OCI-LY3 (cell line): ENCODE measurements around the gene CARF.

ENCODE experiments used
- H2AFZ ChIP-seq: fragments of 200-600, 300-600 bp; shearing (Covaris generic); 2 replicates; pipeline ENCODE4 v1.6.0; 2014; ENCODE audit warnings: antibody characterized with exemption, low read depth, low read length
- H3K27ac ChIP-seq: fragments of 200-600, 300-600 bp; sonication (generic); 2 replicates; pipeline ENCODE4 v1.5.1; 2014; ENCODE audit warnings: mild to moderate bottlenecking, low read length, moderate library complexity, mixed read lengths
- H3K27me3 ChIP-seq: fragments of 200-600, 300-600 bp; sonication (generic); 2 replicates; pipeline ENCODE4 v1.6.1; 2014; ENCODE audit warnings: low read depth, low read length, mixed read lengths
- H3K36me3 ChIP-seq: fragments of 200-600, 300-600 bp; sonication (generic); replicated peaks from 2 replicates; pipeline ENCODE3; 2014; ENCODE audit warnings: low read depth, low read length, mixed read lengths
- H3K4me1 ChIP-seq: fragments of 300-600, 200-600 bp; sonication (generic); 2 replicates; pipeline ENCODE4 v1.6.1; 2014; ENCODE audit warnings: low read length, mixed read lengths
- H3K4me2 ChIP-seq: fragments of 200-600, 300-600 bp; sonication (generic); 2 replicates; pipeline ENCODE4 v1.6.1; 2014; ENCODE audit warnings: low read length, mixed read lengths
- H3K4me3 ChIP-seq: fragments of 300-600, 200-600 bp; sonication (generic); 2 replicates; pipeline ENCODE4 v1.5.1; 2014; ENCODE audit warnings: antibody characterized with exemption, mild to moderate bottlenecking, low read length, moderate library complexity
- H3K79me2 ChIP-seq: fragments of 300-600, 200-600 bp; shearing (Covaris generic); 2 replicates; pipeline ENCODE4 v1.6.1; 2014; ENCODE audit warnings: mild to moderate bottlenecking, low read length, mixed read lengths
- H3K9ac ChIP-seq: fragments of 300-600, 200-600 bp; shearing (Covaris generic); 2 replicates; pipeline ENCODE4 v1.6.0; 2014; ENCODE audit warnings: mild to moderate bottlenecking, low read length, moderate library complexity
- H3K9me3 ChIP-seq: fragments of 200-600, 300-600 bp; shearing (Covaris generic); 2 replicates; pipeline ENCODE4 v1.6.1; 2014; ENCODE audit warnings: low read length, mixed read lengths; ENCODE audit not compliant: insufficient read depth
- H4K20me1 ChIP-seq: fragments of 200-600, 300-600 bp; sonication (generic); 2 replicates; pipeline ENCODE4 v1.6.1; 2016; ENCODE audit warnings: low read length, mixed read lengths; ENCODE audit not compliant: insufficient read depth
- CTCF ChIP-seq: fragments of 200-600, 300-600 bp; sonication (generic); IDR thresholded peaks from 2 replicates; pipeline ENCODE4 v1.5.1; 2014; ENCODE audit warnings: antibody characterized with exemption, low read length, low read depth
- EZH2phosphoT487 ChIP-seq: fragments of 200-600 bp; shearing (Covaris generic); IDR thresholded peaks from 2 replicates; pipeline ENCODE4 v1.6.1; 2018; ENCODE audit warnings: antibody characterized with exemption, mixed run types, low read depth

The CARF gene

GRCh38 chr2:202933139-202933510 is 21.1 kb downstream of the CARF start:
- H3K9me3 ChIP-seq, result no peaks in the 10 kb centered on the region
- no peak overlapping the region for H3K4me2 ChIP-seq
- H3K4me3 ChIP-seq, result no peak overlapping the region
- no peaks in the 10 kb centered on the region for H3K4me1 ChIP-seq
- H3K79me2 ChIP-seq, result no peaks in the 10 kb centered on the region
- H3K9ac ChIP-seq, result no peak overlapping the region
- H3K27ac ChIP-seq, result no peak overlapping the region
- no peaks in the 10 kb centered on the region for H3K27me3 ChIP-seq
- TF ChIP-seq CTCF (no peak), EZH2phosphoT487 (no peak)
- no peaks in the 10 kb centered on the region for H4K20me1 ChIP-seq
- H3K36me3 ChIP-seq, result no peaks in the 10 kb centered on the region
- no peak overlapping the region for H2AFZ ChIP-seq

- no peaks in the 10 kb centered on the region for H4K20me1 ChIP-seq
- no peaks in the 10 kb centered on the region for H3K36me3 ChIP-seq
- H3K4me1 ChIP-seq, result no peaks in the 10 kb centered on the region
- H3K4me3 ChIP-seq, result no peak overlapping the region
- no peak overlapping the region for H3K27ac ChIP-seq
- H3K79me2 ChIP-seq, result no peaks in the 10 kb centered on the region
- H3K9ac ChIP-seq, result no peak overlapping the region
- no peaks in the 10 kb centered on the region for H3K9me3 ChIP-seq
- H2AFZ ChIP-seq, result no peak overlapping the region
- H3K27me3 ChIP-seq, result no peaks in the 10 kb centered on the region
- no peak overlapping the region for H3K4me2 ChIP-seq
- TF ChIP-seq EZH2phosphoT487 (no peak), CTCF (no peak)
Observed at GRCh38 chr2:202933958-202934357, 21.9 kb downstream of the CARF start.

GRCh38 chr2:202934456-202934855 is 22.4 kb downstream of the CARF start:
- no peak overlapping the region for H3K4me2 ChIP-seq
- no peaks in the 10 kb centered on the region for H3K79me2 ChIP-seq
- H2AFZ ChIP-seq, result no peak overlapping the region
- no peak for TF ChIP-seq EZH2phosphoT487
- no peak for TF ChIP-seq CTCF
- H3K4me1 ChIP-seq, result no peaks in the 10 kb centered on the region
- no peaks in the 10 kb centered on the region for H3K27me3 ChIP-seq
- no peaks in the 10 kb centered on the region for H3K36me3 ChIP-seq
- no peaks in the 10 kb centered on the region for H4K20me1 ChIP-seq
- H3K9me3 ChIP-seq, result no peaks in the 10 kb centered on the region
- no peak overlapping the region for H3K4me3 ChIP-seq
- no peak overlapping the region for H3K27ac ChIP-seq
- no peak overlapping the region for H3K9ac ChIP-seq

GRCh38 chr2:202938960-202939359 is 26.9 kb downstream of the CARF start:
- Histone ChIP-seq H4K20me1 (no peaks in the 10 kb centered on the region), H3K27ac (no peak overlapping the region), H3K27me3 (no peaks in the 10 kb centered on the region), H3K9me3 (no peaks in the 10 kb centered on the region), H3K4me2 (no peak overlapping the region), H3K4me3 (no peak overlapping the region), H3K4me1 (no peaks in the 10 kb centered on the region), H3K79me2 (no peaks in the 10 kb centered on the region), H3K36me3 (no peaks in the 10 kb centered on the region), H2AFZ (no peak overlapping the region), H3K9ac (no peak overlapping the region)
- no peak for TF ChIP-seq EZH2phosphoT487
- TF ChIP-seq CTCF, result no peak
